Neural crest cell (in vitro differentiated cells): ENCODE data around the gene TMEM255B. TPM values are rescaled to one million over a fixed set of nuclear protein-coding genes. Genes with fewer than 3 reads are reported as not detected.
"Not testable (repeated sequence)": the region's sequence is repeated elsewhere in the genome, so short reads cannot be mapped to it uniquely, and the experiment has no call there.

Experiments
- DNase-seq: peaks from one replicate; pipeline ENCODE4 v3.0.0; 2021; ENCODE audit warnings: low read depth, mixed read lengths, low spot score
- H3K27ac Mint-ChIP-seq: one replicate; pipeline ENCODE4 v1.8.0; 2021; ENCODE audit warnings: mild to moderate bottlenecking, mixed read lengths; ENCODE audit not compliant: unreplicated experiment
- H3K27me3 Mint-ChIP-seq: 2 replicates; pipeline ENCODE4 v1.8.0; 2021; ENCODE audit warnings: low read depth, mild to moderate bottlenecking, mixed read lengths
- H3K36me3 Mint-ChIP-seq: 2 replicates; pipeline ENCODE4 v1.8.0; 2021; ENCODE audit warnings: low read depth, mild to moderate bottlenecking, mixed read lengths
- H3K4me1 Mint-ChIP-seq: 2 replicates; pipeline ENCODE4 v1.8.0; 2021; ENCODE audit warnings: mixed read lengths
- H3K4me3 Mint-ChIP-seq: one replicate; pipeline ENCODE4 v1.8.0; 2021; ENCODE audit warnings: mild to moderate bottlenecking, mixed read lengths
- H3K9me3 Mint-ChIP-seq: 2 replicates; pipeline ENCODE4 v1.8.0; 2021; ENCODE audit warnings: mixed read lengths
- long read RNA-seq: library from polyadenylated mRNA; unstranded; transcript quantifications from one replicate; pipeline ENCODE4 v2.0.0, GENCODE V29; 2020
- total RNA-seq: library from RNA; stranded (reverse); gene quantifications from 2 replicates; pipeline ENCODE4 v1.2.1, GENCODE V29; 2021
- TF ChIP-seq, protein P1 (sequence below): fragments of 200-600 bp; sonication (generic); conservative IDR thresholded peaks from 2 replicates; pipeline ENCODE4 v1.5.0; 2021; ENCODE audit warnings: antibody characterized with exemption, mild to moderate bottlenecking

TMEM255B gene
- total RNA-seq, result 2.4 and 2.5 TPM in 2 replicates
- long read RNA-seq, result 0 reads

DNA sequence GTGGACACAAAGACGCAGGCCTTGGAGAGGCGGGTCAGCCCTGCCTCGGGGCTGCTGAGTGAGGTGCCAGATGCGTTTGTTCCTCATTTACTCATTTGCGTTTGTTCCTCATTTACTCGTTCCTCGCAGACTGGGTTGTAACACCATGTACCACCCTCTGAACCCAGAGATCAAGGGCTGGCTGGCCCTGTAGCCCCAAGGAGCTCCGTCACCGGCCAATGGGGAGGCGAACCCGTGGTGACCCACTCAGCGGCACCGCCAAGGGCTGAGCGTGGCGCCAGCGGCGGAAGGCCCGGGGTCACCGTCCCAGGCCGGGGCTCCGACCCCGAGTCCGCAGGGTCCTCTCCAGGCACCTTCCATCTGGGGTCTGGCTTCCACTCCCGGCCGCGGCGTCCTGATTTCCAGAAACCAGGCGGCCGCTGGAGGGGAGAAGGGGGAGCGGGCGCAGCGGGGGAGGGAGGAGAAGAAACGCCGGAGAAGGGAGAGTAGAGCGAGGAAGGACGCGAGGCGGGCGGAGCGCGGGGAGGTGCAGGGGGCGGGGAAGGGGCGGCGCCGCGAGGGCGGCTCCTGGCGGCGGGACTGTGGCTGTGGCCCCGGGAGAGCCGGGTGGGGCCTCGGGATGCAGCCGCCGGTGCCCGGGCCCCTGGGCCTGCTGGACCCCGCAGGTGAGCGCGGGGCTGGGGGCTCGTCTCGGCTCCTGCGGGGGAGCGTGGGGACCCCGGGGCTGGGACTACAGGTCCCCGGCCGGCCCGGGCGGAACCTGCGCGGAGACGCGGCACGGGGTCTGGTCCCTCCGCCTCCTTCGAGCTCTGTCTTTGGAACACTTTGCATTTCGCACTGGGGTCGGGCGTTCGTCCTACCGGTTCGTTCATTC is at the start of gene TMEM255B:
TMEM255B (plus strand) TSS at position 576 of the 874 bp plus-strand sequence; CDS start at position 620, 44 bp downstream.
- no peaks in the 10 kb centered on the region for H3K36me3 Mint-ChIP-seq
- peak within 1 kb of the TSS; percentile 87 for H3K4me3 Mint-ChIP-seq
- H3K27me3 Mint-ChIP-seq, result peaks cover 43% of the 10 kb centered on the region
- H3K9me3 Mint-ChIP-seq, result no peaks in the 10 kb centered on the region
- peak; percentile 73 for DNase-seq
- no peak within 1 kb of the TSS for H3K27ac Mint-ChIP-seq
- TF ChIP-seq, protein P1, sequence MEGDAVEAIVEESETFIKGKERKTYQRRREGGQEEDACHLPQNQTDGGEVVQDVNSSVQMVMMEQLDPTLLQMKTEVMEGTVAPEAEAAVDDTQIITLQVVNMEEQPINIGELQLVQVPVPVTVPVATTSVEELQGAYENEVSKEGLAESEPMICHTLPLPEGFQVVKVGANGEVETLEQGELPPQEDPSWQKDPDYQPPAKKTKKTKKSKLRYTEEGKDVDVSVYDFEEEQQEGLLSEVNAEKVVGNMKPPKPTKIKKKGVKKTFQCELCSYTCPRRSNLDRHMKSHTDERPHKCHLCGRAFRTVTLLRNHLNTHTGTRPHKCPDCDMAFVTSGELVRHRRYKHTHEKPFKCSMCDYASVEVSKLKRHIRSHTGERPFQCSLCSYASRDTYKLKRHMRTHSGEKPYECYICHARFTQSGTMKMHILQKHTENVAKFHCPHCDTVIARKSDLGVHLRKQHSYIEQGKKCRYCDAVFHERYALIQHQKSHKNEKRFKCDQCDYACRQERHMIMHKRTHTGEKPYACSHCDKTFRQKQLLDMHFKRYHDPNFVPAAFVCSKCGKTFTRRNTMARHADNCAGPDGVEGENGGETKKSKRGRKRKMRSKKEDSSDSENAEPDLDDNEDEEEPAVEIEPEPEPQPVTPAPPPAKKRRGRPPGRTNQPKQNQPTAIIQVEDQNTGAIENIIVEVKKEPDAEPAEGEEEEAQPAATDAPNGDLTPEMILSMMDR, result peak; percentile 56
- H3K4me1 Mint-ChIP-seq, result peaks cover 14% of the 10 kb centered on the region

DNA sequence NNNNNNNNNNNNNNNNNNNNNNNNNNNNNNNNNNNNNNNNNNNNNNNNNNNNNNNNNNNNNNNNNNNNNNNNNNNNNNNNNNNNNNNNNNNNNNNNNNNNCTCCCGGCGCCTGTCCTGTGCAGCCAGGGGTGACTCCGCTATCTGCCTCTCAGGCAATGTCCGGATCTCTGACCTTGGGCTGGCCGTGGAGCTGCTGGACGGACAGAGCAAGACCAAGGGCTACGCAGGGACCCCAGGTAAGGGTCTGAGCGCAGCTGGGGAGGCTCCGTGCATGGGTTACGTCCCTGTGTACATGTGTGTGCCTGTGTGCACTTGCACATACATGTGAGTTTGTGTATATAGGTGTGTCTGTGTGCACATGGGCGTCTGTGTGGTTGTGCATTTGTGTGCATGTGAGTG is 36.1 kb upstream of the TMEM255B start:
- Mint-ChIP-seq H3K27ac (no peak overlapping the region), H3K9me3 (no peaks in the 10 kb centered on the region), H3K4me1 (peaks cover 3% of the 10 kb centered on the region), H3K36me3 (no peaks in the 10 kb centered on the region), H3K4me3 (peak overlapping the region; percentile 43), H3K27me3 (peaks cover 3% of the 10 kb centered on the region)
- TF ChIP-seq, protein P1, result no peak
- DNase-seq, result no peak

DNA sequence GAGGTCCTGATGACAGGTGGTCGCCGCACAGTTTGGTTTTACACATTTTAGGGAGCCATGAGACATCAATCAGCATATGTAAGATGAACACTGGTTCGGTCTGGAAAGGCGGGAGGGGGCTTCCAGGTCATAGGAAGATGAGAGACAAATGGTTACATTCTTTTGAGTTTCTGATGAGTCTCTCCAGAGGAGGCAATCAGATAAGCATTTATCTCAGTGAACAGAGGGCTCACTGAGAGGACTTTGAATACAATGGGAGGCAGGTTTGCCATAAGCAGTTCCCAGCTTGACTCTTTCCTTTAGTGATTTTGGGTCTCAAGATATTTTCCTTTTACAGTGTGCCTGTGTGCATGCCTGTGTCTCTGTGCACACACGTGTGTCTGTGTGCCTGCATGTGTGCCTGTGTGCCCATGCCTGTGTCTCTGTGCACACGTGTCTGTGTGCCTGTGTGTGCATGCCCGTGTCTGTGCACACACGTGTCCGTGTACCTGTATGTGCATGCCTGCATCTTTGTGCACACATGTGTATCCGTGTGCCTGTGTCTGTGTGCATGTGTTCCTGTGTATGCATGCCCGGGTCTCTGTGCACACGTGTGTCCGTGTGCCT is 35.5 kb upstream of the TMEM255B start:
- DNase-seq, result no peak
- Mint-ChIP-seq H3K4me3 (peak overlapping the region; percentile 43), H3K27me3 (peaks cover 3% of the 10 kb centered on the region), H3K9me3 (no peaks in the 10 kb centered on the region), H3K4me1 (peaks cover 3% of the 10 kb centered on the region), H3K36me3 (no peaks in the 10 kb centered on the region), H3K27ac (no peak overlapping the region)
- TF ChIP-seq, protein P1, result no peak

DNA sequence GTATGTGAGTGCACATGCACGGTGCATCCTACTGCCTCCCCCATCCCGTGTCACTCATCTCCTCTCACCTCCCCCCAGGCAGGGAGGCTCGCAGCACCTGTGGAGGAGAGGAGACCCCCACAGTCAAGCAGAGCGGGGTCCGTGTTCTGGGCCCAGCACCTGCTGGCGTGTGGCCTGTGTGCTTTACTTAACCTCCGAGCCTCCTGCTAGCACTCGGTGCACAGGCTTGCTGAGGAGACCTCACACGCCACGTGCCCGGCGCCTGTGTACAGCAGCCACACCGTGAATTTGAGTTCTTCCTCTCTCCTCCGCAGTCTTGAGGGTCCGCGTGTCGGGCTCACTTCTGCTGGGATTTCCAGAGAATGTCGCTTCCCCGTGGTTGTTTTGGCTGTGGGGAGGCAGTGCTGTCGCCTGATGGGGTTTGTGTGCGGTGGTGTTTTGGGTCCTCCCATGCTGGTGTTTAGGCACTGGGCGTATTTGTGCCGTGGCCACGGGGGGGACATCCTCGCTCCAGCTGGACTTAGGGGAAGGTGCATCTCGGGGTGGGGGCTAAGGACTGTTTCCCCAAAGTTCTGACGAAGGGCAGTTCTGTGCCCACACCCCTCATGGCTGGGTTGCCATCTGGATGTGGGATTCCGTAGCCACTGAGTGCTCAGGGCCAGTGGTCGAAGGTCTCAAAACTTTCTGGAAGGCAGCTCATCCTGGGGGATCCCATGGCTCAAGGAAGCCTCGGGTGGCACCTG is 34.8 kb upstream of the TMEM255B start:
- peak overlapping the region; percentile 78 for H3K4me3 Mint-ChIP-seq
- TF ChIP-seq, protein P1, result no peak
- no peaks in the 10 kb centered on the region for H3K9me3 Mint-ChIP-seq
- H3K36me3 Mint-ChIP-seq, result no peaks in the 10 kb centered on the region
- no peak for DNase-seq
- H3K4me1 Mint-ChIP-seq, result peaks cover 3% of the 10 kb centered on the region
- no peak overlapping the region for H3K27ac Mint-ChIP-seq
- peaks cover 3% of the 10 kb centered on the region for H3K27me3 Mint-ChIP-seq

DNA sequence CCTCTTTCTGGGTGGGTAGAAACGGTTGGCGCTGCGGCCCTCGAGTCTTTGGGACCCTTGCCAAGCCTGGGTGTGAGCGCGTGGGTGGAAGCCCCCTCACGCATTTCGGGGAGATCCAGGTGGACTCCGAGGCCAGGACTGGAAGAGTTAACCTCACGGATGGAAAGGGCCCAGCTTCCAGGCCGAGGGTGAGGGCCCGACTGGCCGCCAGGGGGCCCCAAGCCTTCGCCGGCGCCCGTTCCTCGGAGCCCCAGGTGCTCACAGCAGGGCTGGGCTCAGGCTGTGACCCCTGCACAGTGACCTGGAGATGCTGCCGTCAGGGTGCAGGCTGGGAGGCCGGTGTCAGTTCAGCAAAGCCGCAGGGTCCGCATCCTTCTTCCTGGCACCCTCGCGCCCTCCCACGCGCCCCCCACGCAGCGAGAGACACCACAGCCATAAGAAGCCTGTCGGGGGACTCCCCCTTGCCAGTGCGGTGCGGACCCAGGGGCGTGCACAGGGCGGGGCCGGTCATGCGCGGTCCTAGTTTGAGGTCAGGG is 34.2 kb upstream of the TMEM255B start:
- H3K4me1 Mint-ChIP-seq, result peaks cover 3% of the 10 kb centered on the region
- no peaks in the 10 kb centered on the region for H3K36me3 Mint-ChIP-seq
- H3K27me3 Mint-ChIP-seq, result peaks cover 3% of the 10 kb centered on the region
- H3K9me3 Mint-ChIP-seq, result no peaks in the 10 kb centered on the region
- peak; percentile 77 for DNase-seq
- TF ChIP-seq, protein P1, result peak; percentile 90
- H3K27ac Mint-ChIP-seq, result no peak overlapping the region
- H3K4me3 Mint-ChIP-seq, result peak overlapping the region; percentile 78

DNA sequence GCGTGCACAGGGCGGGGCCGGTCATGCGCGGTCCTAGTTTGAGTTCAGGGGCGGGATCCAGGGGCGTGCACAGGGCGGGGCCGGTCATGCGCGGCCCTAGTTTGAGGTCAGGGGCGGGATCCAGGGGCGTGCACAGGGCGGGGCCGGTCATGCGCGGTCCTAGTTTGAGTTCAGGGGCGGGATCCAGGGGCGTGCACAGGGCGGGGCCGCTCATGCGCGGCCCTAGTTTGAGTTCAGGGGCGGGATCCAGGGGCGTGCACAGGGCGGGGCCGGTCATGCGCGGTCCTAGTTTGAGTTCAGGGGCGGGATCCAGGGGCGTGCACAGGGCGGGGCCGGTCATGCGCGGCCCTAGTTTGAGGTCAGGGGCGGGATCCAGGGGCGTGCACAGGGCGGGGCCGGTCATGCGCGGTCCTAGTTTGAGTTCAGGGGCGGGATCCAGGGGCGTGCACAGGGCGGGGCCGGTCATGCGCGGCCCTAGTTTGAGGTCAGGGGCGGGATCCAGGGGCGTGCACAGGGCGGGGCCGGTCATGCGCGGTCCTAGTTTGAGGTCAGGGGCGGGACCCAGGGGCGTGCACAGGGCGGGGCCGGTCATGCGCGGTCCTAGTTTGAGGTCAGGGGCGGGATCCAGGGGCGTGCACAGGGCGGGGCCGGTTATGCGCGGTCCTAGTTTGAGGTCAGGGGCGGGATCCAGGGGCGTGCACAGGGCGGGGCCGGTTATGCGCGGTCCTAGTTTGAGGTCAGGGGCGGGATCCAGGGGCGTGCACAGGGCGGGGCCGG is 33.5 kb upstream of the TMEM255B start:
- H3K9me3 Mint-ChIP-seq, H3K27me3 Mint-ChIP-seq, H3K4me3 Mint-ChIP-seq, H3K27ac Mint-ChIP-seq, H3K36me3 Mint-ChIP-seq, H3K4me1 Mint-ChIP-seq: not testable (repeated sequence)
- DNase-seq, result peak; percentile 51

DNA sequence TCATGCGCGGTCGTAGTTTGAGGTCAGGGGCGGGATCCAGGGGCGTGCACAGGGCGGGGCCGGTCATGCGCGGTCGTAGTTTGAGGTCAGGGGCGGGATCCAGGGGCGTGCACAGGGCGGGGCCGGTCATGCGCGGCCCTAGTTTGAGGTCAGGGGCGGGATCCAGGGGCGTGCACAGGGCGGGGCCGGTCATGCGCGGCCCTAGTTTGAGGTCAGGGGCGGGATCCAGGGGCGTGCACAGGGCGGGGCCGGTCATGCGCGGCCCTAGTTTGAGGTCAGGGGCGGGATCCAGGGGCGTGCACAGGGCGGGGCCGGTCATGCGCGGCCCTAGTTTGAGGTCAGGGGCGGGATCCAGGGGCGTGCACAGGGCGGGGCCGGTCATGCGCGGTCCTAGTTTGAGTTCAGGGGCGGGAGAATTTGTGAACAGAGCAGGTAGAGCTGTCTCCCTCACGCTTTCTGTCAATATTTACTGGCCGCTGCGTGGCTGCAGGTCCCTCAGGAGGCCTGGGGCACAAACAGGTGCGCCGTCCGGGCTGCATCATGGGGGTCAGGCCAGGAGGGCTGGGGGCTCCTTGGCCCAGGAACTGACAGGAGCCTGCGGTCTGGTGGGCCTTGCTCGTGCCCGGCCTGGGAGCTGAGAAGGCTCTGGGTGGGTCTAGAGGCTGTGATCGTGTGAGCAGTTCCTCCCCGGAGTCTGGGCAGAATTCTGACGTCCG is 32.8 kb upstream of the TMEM255B start:
- not testable (repeated sequence) for DNase-seq, H3K27ac Mint-ChIP-seq, H3K9me3 Mint-ChIP-seq, H3K4me1 Mint-ChIP-seq, H3K36me3 Mint-ChIP-seq, H3K27me3 Mint-ChIP-seq, H3K4me3 Mint-ChIP-seq
